Fibroblast of mammary gland (primary cell): ENCODE data around the gene KIAA0825.

Experiments used
- DNase-seq: peaks from one replicate; pipeline ENCODE4 v3.0.0-alpha.2; 2010; ENCODE audit warnings: low read depth
- H3K4me3 ChIP-seq: 2 replicates; pipeline ENCODE4 v1.5.1; 2011; ENCODE audit warnings: low read depth, mild to moderate bottlenecking, low read length, moderate library complexity; ENCODE audit not compliant: control insufficient read depth
- TF ChIP-seq, protein P1 (sequence below): conservative IDR thresholded peaks from 2 replicates; pipeline ENCODE4 v1.5.1; 2011; ENCODE audit warnings: low read depth, low read length, inconsistent platforms; ENCODE audit not compliant: control insufficient read depth, insufficient read depth

The KIAA0825 gene

DNA sequence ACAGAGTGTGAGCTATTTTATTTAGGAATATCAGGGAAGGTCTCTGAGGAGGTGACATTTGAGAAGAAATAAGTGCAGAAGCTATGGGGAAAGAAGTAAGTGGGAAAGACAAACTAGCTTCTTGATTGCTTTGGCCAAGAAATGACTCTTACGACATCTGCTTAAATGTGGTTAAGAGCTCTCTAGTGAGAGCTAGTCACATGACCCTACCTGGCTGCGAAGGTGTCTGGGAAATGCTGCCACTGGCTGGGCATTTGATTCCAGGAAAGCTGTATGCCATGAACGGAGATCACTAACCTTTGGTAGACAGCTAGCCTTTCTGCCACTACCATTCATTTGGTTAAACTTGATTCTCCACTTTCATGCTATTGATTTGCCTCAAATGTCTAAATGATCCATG lies 80.1 kb downstream of the KIAA0825 start:
- TF ChIP-seq, protein P1, sequence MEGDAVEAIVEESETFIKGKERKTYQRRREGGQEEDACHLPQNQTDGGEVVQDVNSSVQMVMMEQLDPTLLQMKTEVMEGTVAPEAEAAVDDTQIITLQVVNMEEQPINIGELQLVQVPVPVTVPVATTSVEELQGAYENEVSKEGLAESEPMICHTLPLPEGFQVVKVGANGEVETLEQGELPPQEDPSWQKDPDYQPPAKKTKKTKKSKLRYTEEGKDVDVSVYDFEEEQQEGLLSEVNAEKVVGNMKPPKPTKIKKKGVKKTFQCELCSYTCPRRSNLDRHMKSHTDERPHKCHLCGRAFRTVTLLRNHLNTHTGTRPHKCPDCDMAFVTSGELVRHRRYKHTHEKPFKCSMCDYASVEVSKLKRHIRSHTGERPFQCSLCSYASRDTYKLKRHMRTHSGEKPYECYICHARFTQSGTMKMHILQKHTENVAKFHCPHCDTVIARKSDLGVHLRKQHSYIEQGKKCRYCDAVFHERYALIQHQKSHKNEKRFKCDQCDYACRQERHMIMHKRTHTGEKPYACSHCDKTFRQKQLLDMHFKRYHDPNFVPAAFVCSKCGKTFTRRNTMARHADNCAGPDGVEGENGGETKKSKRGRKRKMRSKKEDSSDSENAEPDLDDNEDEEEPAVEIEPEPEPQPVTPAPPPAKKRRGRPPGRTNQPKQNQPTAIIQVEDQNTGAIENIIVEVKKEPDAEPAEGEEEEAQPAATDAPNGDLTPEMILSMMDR: no peak
- DNase-seq: no peak
- H3K4me3 ChIP-seq: no peak overlapping the region

DNA sequence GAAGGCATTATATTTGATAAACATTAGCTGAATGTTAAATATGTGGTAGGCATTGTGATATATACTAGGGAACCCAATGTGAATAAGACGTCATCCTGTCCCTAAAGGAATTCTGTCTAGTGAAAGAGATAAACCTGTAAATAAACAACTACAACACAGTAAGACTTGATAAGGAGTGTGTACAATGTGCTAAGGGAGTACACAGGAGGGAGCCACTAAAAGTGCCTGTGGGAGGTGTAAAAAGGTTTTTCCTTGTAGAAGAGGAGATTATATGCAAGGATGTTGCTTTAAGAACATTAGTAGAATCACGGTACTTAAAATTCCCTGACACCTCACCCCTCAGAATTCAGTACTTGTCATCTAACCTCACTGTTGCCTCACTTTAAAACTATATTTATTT lies 91.7 kb downstream of the KIAA0825 start:
- H3K4me3 ChIP-seq: no peak overlapping the region
- TF ChIP-seq, protein P1: no peak
- no peak for DNase-seq

DNA sequence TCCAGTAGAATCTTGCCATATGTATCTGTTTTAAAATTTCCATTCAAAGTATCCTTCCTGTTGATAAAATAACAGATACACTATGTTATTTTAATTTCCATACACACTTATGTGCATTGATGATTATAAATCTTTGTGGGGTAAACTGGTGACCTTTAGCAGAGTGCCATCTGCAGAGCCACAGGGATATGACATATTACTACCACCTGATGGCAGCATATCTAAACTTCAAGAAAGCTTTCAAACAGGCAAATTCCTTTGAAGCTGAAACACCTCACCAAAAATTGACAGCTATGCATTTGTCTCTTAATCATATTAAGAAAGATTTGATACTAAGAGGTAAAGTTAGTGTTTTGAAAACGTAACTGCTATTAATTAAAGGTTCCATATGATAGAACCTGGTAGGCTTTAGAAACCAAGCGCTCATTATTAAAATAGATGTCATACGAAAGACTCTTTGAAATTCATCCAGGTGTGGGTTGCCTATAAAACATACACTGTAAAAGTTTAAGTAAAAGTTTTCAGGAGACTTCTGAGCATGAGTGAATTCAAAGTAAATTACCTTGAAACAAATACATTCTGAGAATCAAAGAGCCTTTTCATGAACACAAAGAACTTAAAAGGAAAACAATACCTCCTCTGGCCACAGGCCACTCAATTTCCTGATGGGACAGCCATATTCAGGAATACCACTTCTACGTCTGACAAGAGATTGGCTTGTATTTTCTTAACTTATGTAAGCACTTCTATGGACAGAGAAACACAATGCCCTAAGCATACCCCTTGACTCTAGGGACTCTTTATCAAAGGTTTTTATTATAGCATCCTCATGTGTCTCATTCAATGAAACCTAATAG lies 93.3 kb downstream of the KIAA0825 start:
- H3K4me3 ChIP-seq: no peak overlapping the region
- TF ChIP-seq, protein P1: peak; percentile 62
- DNase-seq: peak; percentile 51

DNA sequence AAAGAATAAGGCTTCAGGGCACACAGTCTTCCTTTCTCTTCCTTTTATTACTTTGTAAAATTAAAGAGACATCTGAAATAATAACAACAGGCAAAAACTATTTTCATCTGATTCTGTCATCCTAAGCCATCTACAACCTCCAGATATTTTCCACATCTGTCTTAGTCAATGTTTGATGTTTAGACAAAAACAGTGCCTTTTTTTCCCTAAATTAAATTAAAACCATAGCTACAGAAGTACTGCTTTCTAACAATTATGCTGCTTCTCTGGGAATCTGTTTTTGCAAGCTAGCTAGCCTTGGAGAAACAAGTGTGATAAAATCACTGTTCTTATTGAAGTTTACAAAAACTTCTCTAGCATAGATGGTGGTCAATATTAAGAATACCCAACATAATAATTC lies 95.4 kb downstream of the KIAA0825 start:
- TF ChIP-seq, protein P1: no peak
- no peak overlapping the region for H3K4me3 ChIP-seq
- DNase-seq: no peak

DNA sequence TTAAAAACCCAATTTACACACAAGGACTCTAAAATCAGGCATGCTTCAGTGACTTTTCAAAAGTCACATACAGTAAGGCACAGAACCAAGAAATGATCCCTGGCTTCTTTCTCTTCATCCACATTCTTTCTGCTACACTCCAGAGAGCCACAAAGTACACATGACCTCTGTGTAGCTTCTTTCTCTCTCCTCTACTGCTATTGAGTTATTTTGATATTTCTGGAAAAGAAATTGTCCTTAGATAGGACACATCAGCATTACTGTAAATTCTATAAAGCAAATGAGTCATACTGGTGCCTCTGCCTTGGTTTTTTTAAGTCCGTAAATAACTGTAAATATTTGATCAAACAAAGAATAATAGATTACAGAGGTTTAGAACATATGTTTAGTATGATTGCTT lies 96.3 kb downstream of the KIAA0825 start:
- H3K4me3 ChIP-seq: no peak overlapping the region
- TF ChIP-seq, protein P1: no peak
- DNase-seq: no peak

DNA sequence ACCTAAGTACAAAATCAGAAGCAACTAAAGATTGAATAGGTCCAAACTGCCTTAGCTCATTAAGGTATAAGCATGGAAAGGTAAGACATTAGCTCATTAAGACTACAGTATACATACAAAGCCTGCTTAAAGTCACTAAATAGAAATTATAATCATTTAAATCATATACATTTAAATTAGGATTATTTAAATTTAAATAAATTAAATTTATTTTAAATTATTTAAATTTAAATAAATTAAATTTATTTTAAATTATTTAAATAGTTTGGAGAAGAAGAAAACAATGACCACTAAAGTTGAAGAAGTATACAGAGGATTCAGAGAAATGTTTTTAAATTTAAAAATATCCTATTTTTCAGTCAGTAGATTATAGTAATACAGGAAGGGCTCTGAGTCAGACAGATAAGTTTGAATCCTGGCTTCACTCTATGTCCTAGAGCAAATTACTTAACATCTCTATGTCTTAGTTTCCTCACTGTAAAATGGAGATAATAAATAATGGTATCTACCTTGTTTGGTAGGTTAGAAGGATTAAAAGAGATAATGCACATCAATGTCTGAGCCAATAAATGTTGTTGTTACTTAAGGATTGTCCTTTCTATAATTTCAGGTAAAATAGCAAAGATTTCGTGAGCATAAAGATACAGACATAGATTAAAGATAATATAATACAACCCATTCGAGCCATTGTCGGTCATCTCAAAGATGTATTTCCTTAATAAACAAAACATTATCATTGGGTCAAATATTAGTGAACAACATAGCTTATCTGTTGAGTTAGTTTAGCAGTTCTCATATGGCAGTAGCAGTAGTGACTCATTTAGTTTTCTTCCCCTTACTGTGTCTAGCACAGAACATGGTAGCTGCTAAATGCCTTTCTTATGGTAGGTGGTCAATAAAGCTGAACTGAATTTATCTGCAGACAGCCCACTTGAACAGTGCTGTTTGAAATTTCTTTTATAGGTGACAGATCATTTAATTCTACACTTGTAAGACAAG lies 100.6 kb downstream of the KIAA0825 start:
- DNase-seq: no peak
- no peak overlapping the region for H3K4me3 ChIP-seq
- TF ChIP-seq, protein P1: no peak
